GM20431 (cell line): Measurements from ENCODE around the gene ACADVL.
"Not testable (repeated sequence)": the region's sequence is repeated elsewhere in the genome, so short reads cannot be mapped to it uniquely, and the experiment has no call there.

Experiments used
- in situ Hi-C: fragments of 300-500 bp; cut with MseI, MboI; formaldehyde crosslinking; loops from one replicate; pipeline ENCODE4 v1.15.0; 2020; ENCODE audit warnings: low sequenced_read_pairs; ENCODE audit not compliant: unreplicated experiment

ACADVL gene

GRCh38 chr17:7232114-7232513, 12.4 kb downstream of the ACADVL start:
- in situ Hi-C loops, result no loop called here

- in situ Hi-C loops, result no loop called here
Observed at GRCh38 chr17:7233701-7234082, 14.0 kb downstream of the ACADVL start.

- in situ Hi-C loops, result no loop called here
Observed at GRCh38 chr17:7234083-7234951, 14.6 kb downstream of the ACADVL start, which contains the start of gene DVL2. DVL2 (minus strand) TSS chr17:7234517; CDS start chr17:7234262, 255 bp downstream.

GRCh38 chr17:7235693-7236665, 16.2 kb downstream of the ACADVL start:
- in situ Hi-C loops, result no loop called here

- in situ Hi-C loops, result no loop called here
Observed at GRCh38 chr17:7236808-7237207, 17.1 kb downstream of the ACADVL start.

- in situ Hi-C loops, result no loop called here
Observed at GRCh38 chr17:7237266-7237760, 17.6 kb downstream of the ACADVL start.

- in situ Hi-C loops, result no loop called here
Observed at GRCh38 chr17:7237761-7238419, 18.2 kb downstream of the ACADVL start.

GRCh38 chr17:7238420-7239090, 18.8 kb downstream of the ACADVL start:
- in situ Hi-C loops, result no loop called here

GRCh38 chr17:7239091-7240027, 19.6 kb downstream of the ACADVL start, which contains the start of gene PHF23:
PHF23 (minus strand) TSS chr17:7239457; CDS start chr17:7239279, 178 bp downstream.
- in situ Hi-C loops, result no loop called here

- in situ Hi-C loops, result no loop called here
Observed at GRCh38 chr17:7240375-7240774, 20.6 kb downstream of the ACADVL start.

GRCh38 chr17:7241090-7241733, 21.5 kb downstream of the ACADVL start:
- in situ Hi-C loops, result no loop called here

- in situ Hi-C loops, result no loop called here
Observed at GRCh38 chr17:7241783-7242716, 22.3 kb downstream of the ACADVL start, which contains the start of gene GABARAP. GABARAP (minus strand) TSS chr17:7242449; CDS start chr17:7242330, 119 bp downstream.

- in situ Hi-C loops, result no loop called here
Observed at GRCh38 chr17:7242717-7243452, 23.1 kb downstream of the ACADVL start.

GRCh38 chr17:7243453-7243729, 23.7 kb downstream of the ACADVL start:
- in situ Hi-C loops, result no loop called here

GRCh38 chr17:7243838-7244237, 24.1 kb downstream of the ACADVL start:
- in situ Hi-C loops, result not testable (repeated sequence)

- in situ Hi-C loops, result no loop called here
Observed at GRCh38 chr17:7246779-7247178, 27.0 kb downstream of the ACADVL start.
